Chondrocyte (in vitro differentiated cells): ENCODE data around the gene CHURC1. TPM values are rescaled to one million over a fixed set of nuclear protein-coding genes. Genes with fewer than 3 reads are reported as not detected.

Experiments
- DNase-seq: peaks from one replicate; pipeline ENCODE4 v3.0.0; 2021; ENCODE audit warnings: mixed read lengths, low spot score
- H3K27ac Mint-ChIP-seq: one replicate; pipeline ENCODE4 v1.8.0; 2021; ENCODE audit warnings: mild to moderate bottlenecking, moderate library complexity, mixed read lengths; ENCODE audit not compliant: unreplicated experiment
- H3K27me3 Mint-ChIP-seq: 2 replicates; pipeline ENCODE4 v1.8.0; 2021; ENCODE audit warnings: low read depth, mixed read lengths
- H3K36me3 Mint-ChIP-seq: 2 replicates; pipeline ENCODE4 v1.8.0; 2021; ENCODE audit warnings: low read depth, mixed read lengths
- H3K4me1 Mint-ChIP-seq: 2 replicates; pipeline ENCODE4 v1.8.0; 2021; ENCODE audit warnings: low read depth, mild to moderate bottlenecking, mixed read lengths
- H3K4me3 Mint-ChIP-seq: one replicate; pipeline ENCODE4 v1.8.0; 2021; ENCODE audit warnings: mild to moderate bottlenecking, moderate library complexity, mixed read lengths; ENCODE audit not compliant: unreplicated experiment
- H3K9me3 Mint-ChIP-seq: 2 replicates; pipeline ENCODE4 v1.8.0; 2021; ENCODE audit warnings: low read depth, mixed read lengths
- total RNA-seq: library from RNA; stranded (reverse); gene quantifications from 3 replicates; pipeline ENCODE4 v1.2.1, GENCODE V29; 2021
- TF ChIP-seq, protein P1 (sequence below): fragments of 200-600 bp; sonication (generic); IDR thresholded peaks from 2 replicates; pipeline ENCODE4 v1.5.0; 2021; ENCODE audit warnings: antibody characterized with exemption, mild to moderate bottlenecking, moderate library complexity

Gene CHURC1
- total RNA-seq, 1 donor from 2014 or later = 46.9 TPM

DNA sequence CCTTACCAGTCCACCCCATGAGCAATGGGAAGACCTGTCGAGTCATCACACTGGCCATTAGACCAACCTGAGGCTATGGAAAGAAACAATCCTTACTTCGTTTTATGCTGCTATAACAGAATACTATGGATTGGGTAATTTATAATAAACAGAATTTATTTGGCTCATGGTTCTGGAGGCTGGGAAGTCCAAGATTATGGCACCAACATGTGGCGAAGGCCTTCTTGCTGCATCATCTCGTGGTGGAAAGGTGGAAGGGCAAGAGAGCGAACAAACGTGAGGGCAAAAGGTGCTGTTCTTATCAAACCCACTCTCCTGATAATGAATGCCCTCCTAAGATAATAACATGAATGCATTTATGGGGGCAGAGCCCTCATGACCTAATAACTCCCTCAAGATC lies 24.9 kb upstream of the CHURC1 start:
- TF ChIP-seq, protein P1, sequence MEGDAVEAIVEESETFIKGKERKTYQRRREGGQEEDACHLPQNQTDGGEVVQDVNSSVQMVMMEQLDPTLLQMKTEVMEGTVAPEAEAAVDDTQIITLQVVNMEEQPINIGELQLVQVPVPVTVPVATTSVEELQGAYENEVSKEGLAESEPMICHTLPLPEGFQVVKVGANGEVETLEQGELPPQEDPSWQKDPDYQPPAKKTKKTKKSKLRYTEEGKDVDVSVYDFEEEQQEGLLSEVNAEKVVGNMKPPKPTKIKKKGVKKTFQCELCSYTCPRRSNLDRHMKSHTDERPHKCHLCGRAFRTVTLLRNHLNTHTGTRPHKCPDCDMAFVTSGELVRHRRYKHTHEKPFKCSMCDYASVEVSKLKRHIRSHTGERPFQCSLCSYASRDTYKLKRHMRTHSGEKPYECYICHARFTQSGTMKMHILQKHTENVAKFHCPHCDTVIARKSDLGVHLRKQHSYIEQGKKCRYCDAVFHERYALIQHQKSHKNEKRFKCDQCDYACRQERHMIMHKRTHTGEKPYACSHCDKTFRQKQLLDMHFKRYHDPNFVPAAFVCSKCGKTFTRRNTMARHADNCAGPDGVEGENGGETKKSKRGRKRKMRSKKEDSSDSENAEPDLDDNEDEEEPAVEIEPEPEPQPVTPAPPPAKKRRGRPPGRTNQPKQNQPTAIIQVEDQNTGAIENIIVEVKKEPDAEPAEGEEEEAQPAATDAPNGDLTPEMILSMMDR = no peak
- H3K27ac Mint-ChIP-seq = no peak overlapping the region
- H3K4me3 Mint-ChIP-seq = no peak overlapping the region
- H3K27me3 Mint-ChIP-seq = peaks cover 21% of the 10 kb centered on the region
- H3K9me3 Mint-ChIP-seq = no peaks in the 10 kb centered on the region
- no peak for DNase-seq
- peaks cover 3% of the 10 kb centered on the region for H3K4me1 Mint-ChIP-seq
- peaks cover 3% of the 10 kb centered on the region for H3K36me3 Mint-ChIP-seq

DNA sequence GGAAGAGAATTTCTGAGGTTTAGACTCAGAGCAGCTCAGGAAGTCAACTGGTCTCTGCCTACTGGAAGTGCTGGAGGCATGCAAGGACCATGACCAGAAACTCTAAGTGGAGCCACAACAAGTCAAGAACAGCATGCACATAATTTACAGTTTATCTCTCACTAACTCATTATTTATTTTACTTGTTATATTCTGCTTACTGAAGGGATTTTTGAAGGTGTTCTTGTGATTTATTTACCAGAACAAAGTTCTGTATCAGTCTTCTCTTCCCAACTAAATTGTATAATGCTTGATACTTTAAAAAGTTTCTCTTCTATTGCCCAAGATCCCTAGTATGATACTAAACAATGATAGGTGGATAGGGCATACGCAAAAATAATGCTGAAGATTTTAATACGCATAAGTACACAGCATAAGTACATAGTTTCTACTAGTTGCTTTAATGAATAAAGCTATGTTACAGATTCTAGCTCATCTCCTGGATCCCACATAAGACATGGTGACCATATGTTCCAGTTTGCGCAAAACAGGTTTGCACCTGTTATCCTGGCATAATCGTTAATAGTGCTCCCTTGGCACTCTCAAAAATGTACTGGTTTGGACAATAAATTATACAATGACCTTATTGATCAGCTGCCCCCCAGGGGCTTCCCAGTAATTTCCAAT lies 22.9 kb upstream of the CHURC1 start:
- Mint-ChIP-seq H3K4me3 (no peak overlapping the region), H3K27ac (no peak overlapping the region), H3K9me3 (no peaks in the 10 kb centered on the region), H3K36me3 (peaks cover 3% of the 10 kb centered on the region), H3K4me1 (peaks cover 3% of the 10 kb centered on the region), H3K27me3 (peaks cover 10% of the 10 kb centered on the region)
- DNase-seq = no peak
- TF ChIP-seq, protein P1 = no peak

DNA sequence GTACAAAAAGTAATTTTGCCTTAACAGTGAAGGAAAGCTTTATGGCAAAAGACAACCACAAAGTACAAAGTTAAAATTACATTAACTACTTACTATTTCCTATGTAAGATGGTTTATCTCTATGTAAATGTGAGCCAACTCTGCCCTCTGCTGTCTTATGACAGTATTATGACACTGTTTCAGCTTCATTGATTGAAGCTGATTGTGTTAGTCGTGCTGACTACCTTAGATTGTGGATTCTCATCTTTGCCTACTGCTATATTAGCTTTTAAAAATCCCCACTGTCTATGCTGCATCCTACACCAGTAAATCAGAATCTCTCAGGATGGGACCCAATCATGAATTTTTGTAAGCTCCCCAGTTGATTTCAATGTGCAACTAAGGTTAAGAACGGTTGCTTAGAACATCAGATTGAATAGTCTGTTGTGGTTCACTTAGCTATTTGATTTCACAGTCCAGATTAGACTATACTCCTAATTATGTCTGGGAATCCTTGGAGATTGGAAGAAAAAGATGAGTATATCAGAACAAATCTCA lies 22.3 kb upstream of the CHURC1 start:
- H3K36me3 Mint-ChIP-seq = peaks cover 3% of the 10 kb centered on the region
- H3K4me1 Mint-ChIP-seq = peaks cover 5% of the 10 kb centered on the region
- no peak for DNase-seq
- no peak overlapping the region for H3K4me3 Mint-ChIP-seq
- H3K27me3 Mint-ChIP-seq = peaks cover 9% of the 10 kb centered on the region
- H3K9me3 Mint-ChIP-seq = no peaks in the 10 kb centered on the region
- H3K27ac Mint-ChIP-seq = no peak overlapping the region
- TF ChIP-seq, protein P1 = peak; percentile 92

DNA sequence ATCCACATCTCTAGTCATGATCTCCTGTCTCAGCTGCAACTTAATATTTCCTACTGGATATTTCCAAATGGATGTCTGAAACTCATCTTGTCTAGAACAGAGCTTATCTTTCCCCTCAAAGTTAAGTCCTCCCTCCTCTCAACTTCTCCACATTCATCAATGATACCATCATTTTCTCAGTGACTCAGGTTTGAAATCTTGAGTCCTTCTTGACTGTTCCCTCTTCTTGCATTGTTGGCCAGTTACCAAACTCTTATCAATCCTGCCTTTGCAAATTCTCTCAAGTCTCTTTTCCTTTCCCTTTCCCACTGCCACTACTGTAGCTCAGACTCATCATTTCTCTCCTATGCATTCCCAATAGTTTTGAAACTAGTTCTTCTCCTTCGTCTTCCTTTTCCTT lies 14.3 kb upstream of the CHURC1 start:
- Mint-ChIP-seq H3K9me3 (no peaks in the 10 kb centered on the region), H3K27me3 (peaks cover 11% of the 10 kb centered on the region), H3K27ac (no peak overlapping the region), H3K36me3 (peaks cover 3% of the 10 kb centered on the region), H3K4me3 (no peak overlapping the region), H3K4me1 (peaks cover 2% of the 10 kb centered on the region)
- no peak for DNase-seq
- TF ChIP-seq, protein P1 = no peak

DNA sequence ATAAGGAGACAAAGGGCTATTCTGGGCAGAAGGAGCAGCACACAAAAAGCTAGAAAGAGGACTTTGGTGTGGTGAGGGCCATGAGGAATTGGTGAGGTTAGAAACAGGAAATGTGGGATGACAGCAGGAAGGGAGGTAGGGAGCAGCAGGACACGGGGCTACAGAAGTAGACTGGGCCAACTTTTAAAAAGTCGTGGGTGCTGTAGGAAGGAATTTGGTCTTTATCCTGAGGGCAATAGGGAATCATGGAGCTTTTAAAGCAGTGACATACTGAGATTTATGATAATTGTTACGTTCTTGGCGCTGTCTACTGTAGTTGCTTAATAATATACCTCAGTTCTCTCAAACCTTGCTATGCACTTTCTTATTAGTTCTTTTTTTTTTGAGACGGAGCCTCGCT lies 8.2 kb upstream of the CHURC1 start:
- H3K27ac Mint-ChIP-seq = no peak overlapping the region
- peaks cover 2% of the 10 kb centered on the region for H3K27me3 Mint-ChIP-seq
- peaks cover 3% of the 10 kb centered on the region for H3K36me3 Mint-ChIP-seq
- H3K4me1 Mint-ChIP-seq = peaks cover 4% of the 10 kb centered on the region
- TF ChIP-seq, protein P1 = no peak
- DNase-seq = no peak
- no peaks in the 10 kb centered on the region for H3K9me3 Mint-ChIP-seq
- no peak overlapping the region for H3K4me3 Mint-ChIP-seq
